Epidermal melanocyte (primary cell): ENCODE measurements around the gene OGG1.
"Not testable (repeated sequence)": the region's sequence is repeated elsewhere in the genome, so short reads cannot be mapped to it uniquely, and the experiment has no call there.

Source experiments
- DNase-seq: peaks from one replicate; pipeline ENCODE4 v3.0.0; 2011; ENCODE audit warnings: low spot score; ENCODE audit not compliant: insufficient read length

OGG1 gene

GRCh38 chr3:9761919-9762318 is 12.2 kb downstream of the OGG1 start:
- DNase-seq: no peak

- no peak for DNase-seq
Measured at GRCh38 chr3:9762871-9763270, 13.1 kb downstream of the OGG1 start.

- no peak for DNase-seq
Measured at GRCh38 chr3:9765865-9766264, 16.1 kb downstream of the OGG1 start.

- DNase-seq: no peak
Measured at GRCh38 chr3:9767418-9767817, 17.7 kb downstream of the OGG1 start.

- no peak for DNase-seq
Measured at GRCh38 chr3:9768141-9768775, 18.5 kb downstream of the OGG1 start.

- DNase-seq: no peak
Measured at GRCh38 chr3:9769012-9769411, 19.3 kb downstream of the OGG1 start.

GRCh38 chr3:9769426-9770275 is 19.9 kb downstream of the OGG1 start, which contains the start of gene CAMK1:
TSS of gene CAMK1 (minus strand) at chr3:9769947. CDS start at chr3:9767749, 2,198 bp downstream.
- peak; percentile 77 for DNase-seq

GRCh38 chr3:9770276-9770812 is 20.6 kb downstream of the OGG1 start:
- DNase-seq: no peak

GRCh38 chr3:9771007-9771406 is 21.3 kb downstream of the OGG1 start:
- not testable (repeated sequence) for DNase-seq

GRCh38 chr3:9776896-9777693 is 27.3 kb downstream of the OGG1 start:
- no peak for DNase-seq

- no peak for DNase-seq
Measured at GRCh38 chr3:9777694-9778021, 27.9 kb downstream of the OGG1 start.

GRCh38 chr3:9778143-9779074 is 28.7 kb downstream of the OGG1 start:
- no peak for DNase-seq

GRCh38 chr3:9779075-9779593 is 29.4 kb downstream of the OGG1 start:
- DNase-seq: no peak

GRCh38 chr3:9779721-9780457 is 30.1 kb downstream of the OGG1 start:
- DNase-seq: no peak

- no peak for DNase-seq
Measured at GRCh38 chr3:9780458-9780812, 30.7 kb downstream of the OGG1 start.

- no peak for DNase-seq
Measured at GRCh38 chr3:9780910-9781309, 31.2 kb downstream of the OGG1 start.

GRCh38 chr3:9781551-9781950 is 31.8 kb downstream of the OGG1 start:
- DNase-seq: no peak

- DNase-seq: no peak
Measured at GRCh38 chr3:9781978-9782603, 32.3 kb downstream of the OGG1 start.

GRCh38 chr3:9782770-9783169 is 33.0 kb downstream of the OGG1 start:
- no peak for DNase-seq
